Measurements from ENCODE around the gene TGOLN2.
"Not testable (repeated sequence)": the region's sequence is repeated elsewhere in the genome, so short reads cannot be mapped to it uniquely, and the experiment has no call there.

TGOLN2 gene

GRCh38 chr2:85327822-85328617 lies at the start of gene TGOLN2:
Gene TGOLN2, minus strand, starts transcription at chr2:85327989. Its CDS starts 27 bp downstream, at chr2:85327962.
- DNase-seq (ENCODE audit: low read depth in 2 of 3, low spot score in 2 of 3), result peak; percentile 80 to 84 (median 82)

GRCh38 chr2:85377083-85377482 lies 49.3 kb upstream of the TGOLN2 start:
- DNase-seq (ENCODE audit: low read depth in 2 of 3, low spot score in 2 of 3), result no peak

DNA sequence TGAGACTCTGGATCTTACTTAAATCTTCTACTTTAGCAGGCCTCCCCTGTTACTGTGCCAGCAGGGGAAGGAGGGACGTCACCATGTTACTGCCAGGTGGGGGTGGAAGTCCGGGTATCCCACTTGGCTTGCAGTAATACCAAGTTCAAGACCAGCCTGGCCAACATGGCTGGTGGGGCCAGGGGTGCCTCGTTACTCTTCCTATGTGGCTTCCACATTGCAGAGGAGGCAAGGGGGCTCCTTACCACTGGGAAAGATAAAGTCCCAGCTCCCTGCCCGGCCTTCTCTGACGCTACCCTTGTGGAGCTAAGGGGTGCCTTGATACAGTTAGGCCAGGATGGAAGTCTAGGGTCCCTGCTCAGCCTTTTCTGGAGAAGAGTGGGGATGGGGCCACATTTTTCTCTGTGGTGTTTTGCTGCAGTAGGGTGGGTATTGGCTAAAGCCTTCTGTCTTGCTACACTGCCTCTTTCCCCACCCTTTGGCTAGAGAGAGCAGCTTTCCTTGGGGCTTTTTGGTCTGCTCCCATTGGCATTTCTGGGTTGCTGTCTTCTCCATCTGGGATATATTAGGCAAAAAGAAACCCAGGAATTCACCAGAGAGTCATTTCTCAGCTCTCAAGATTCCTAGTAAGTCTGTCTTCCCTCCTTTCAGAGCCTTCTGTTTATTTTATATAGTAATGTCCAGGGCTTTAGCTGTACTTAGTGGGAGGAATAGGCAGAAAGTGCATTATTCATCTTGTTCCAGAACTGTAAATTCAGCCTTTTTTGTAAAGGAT lies 48.7 kb upstream of the TGOLN2 start:
- DNase-seq (ENCODE audit: low read depth in 2 of 3, low spot score in 2 of 3), result no peak

DNA sequence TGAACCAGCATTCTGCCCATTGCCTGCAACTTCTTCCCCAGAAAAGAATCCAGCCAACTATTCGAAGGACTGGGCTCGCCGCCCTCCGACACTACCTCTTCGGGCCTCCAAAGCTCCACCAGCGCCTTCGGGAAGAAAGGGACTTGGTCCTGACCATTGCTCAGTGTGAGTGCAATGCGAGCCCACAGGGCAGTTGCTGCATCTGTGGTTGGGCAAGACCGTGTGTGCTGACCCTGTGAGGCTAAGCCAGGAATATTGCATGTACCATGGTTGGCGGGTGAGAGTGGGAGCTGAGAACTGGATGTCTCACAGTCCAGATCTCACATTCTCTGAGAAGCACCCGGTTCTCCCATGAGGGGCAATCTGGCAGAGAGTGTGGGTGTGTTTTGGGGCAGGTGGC lies 43.3 kb upstream of the TGOLN2 start:
- DNase-seq (ENCODE audit: low read depth in 2 of 3, low spot score in 2 of 3), result no peak

DNA sequence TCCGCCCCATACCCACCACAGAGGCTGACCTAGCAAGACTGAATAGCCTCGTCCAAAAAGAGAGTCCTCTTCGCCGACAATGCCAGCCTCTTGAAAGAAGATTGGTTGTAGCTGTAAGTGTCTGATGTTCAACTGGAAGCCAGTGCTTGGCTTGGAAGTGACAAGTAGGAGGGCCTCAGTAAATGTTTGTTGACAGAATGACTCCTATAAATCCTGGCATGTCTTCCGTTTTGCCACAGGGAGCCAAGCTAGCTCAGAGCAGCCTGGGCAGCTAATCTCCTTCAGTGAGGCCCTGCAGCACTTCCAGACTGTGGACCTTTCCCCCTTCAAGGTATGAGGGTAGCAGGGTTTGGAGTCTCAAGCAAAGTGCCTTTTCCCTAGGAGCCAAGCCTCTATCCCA lies 41.7 kb upstream of the TGOLN2 start:
- DNase-seq (ENCODE audit: low read depth in 2 of 3, low spot score in 2 of 3), result no peak

DNA sequence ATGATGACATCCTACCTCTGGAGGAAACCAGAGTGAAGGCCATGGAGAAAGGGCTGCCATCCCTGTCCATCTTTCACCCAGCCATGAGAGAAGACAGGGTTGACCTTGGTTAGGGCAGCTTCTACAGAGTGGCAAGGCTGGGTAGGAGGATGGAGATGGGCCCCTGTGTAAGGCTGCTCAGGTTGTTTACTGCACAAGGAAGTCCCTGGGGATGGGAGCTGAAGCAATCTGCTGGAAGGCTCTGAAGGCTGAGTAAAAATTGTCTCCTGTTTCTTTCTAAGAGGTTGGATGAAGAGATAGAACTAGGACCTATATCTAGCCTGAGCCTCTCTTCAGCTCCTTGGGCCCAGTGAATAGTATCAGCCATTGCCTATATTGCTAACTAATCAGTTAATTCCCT lies 41.1 kb upstream of the TGOLN2 start:
- DNase-seq (ENCODE audit: low read depth in 2 of 3, low spot score in 2 of 3), result no peak

GRCh38 chr2:85367180-85367579 lies 39.4 kb upstream of the TGOLN2 start:
- no peak for DNase-seq (ENCODE audit: low read depth in 2 of 3, low spot score in 2 of 3)

DNA sequence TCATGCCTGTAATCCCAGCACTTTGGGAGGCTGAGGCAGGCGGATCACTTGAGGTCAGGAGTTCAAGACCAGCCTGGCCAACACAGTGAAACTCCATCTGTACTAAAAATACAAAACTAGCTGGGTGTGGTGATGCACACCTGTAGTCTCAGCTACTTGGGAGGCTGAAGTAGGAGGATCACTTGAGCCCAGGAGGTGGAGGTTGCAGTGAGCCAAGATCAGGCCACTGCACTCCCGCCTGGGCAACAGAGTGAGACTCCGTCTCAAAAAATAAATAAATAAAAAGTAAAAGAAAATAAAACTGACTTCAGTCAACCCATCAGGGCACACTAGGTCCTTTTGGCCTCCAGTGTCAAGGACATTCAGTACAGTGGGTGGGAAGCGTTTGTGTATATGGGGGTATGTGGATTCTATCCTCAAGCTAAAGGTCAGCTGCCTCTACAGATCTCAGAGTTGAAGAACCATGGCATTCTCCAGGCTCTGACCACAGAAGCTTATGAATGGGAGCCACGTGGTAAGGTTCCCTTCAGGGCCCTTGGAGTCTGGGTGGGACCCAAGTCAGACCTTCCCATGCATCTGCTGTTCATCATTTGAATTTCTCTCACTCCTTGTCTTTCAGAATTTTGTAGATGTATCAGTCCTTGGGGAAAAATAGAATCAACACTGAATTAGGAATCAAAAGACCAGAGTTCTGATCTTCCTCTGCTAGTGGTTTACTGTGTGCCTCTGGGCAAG lies 35.0 kb upstream of the TGOLN2 start:
- not testable (repeated sequence) for DNase-seq (ENCODE audit: low read depth in 2 of 3, low spot score in 2 of 3)

- DNase-seq (ENCODE audit: low read depth in 2 of 3, low spot score in 2 of 3), result no peak
These were observed 29.9 kb upstream of the TGOLN2 start for GRCh38 chr2:85357736-85358135.

DNA sequence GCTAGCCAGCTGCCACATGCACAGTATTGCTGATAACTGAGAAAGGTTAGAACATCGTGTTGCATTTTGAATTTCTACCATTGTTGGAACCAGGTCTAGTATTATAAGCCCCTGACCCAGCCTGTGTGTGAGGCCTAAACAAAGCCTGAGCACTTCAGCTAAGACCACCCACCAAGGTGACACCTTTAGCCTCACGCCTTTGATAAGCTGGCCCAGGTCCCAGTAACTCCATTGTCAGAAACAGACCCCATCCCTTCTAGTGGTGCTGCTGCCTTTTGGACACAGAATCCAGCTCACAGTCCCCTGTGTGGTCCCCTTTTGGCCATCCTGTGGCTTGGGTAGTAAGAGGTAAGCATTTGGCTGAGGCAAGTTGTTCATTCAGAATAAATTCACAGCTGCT lies 28.4 kb upstream of the TGOLN2 start:
- no peak for DNase-seq (ENCODE audit: low read depth in 2 of 3, low spot score in 2 of 3)

- DNase-seq (ENCODE audit: low read depth in 2 of 3, low spot score in 2 of 3), result no peak
These were observed 27.7 kb upstream of the TGOLN2 start for GRCh38 chr2:85355521-85355920.

DNA sequence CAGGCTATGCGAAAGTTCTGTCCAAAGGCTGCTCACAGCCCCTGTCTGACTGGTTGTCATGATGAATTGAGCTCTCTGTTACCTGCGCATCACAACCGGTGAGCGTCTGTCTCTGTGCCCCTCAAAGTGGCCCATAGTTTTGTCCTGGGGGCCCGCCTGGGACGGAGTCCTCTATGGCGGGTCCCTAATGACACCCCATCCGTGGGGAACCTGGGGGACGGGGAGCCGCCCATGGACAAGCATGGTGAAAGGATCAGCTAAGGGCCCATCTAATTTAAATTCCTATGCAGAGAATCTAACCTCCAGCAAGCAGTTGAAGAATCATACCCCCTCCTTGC lies 27.3 kb upstream of the TGOLN2 start:
- DNase-seq (ENCODE audit: low read depth in 2 of 3, low spot score in 2 of 3), result no peak

DNA sequence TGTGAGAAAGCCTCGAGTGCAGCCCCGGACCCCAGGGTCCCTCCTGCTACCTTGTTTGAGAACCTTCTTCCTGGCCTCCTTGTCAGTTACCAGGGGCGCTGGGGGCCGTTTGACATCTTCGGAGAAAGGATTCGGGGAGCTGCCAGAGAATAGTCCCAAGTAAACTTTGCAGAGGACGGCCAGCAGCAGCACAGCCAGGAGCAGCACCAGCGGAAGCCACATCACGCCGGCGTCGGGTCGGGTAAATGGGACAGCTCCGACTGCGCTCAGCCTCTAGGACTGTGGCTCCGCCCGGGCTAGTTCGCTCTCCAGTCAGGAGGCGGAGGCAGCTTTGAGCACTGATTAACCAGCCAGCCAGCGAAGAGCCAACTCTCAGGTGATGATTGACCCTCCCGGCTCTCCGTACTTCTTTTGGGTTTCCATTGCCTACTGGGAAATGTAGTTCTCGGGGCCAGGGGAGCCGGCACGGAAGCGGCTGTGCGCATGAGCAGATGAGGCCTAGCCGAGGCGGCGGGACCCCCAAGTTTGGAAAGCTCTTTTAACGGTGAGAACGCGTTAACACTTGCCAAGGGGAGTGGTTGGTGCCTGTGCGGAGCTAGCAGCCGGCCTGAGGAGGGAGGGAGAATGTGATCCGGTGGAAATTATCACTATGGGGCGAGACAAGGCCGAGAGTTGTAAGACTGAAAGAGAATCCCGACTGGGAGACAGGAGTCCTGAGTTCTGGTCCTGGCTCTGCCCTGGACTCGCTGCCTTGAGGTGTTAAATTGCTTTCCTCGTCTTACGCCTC lies 26.7 kb upstream of the TGOLN2 start, which contains the start of the genes ELMOD3 and RETSAT:
Gene ELMOD3, plus strand, starts transcription at position 484 of the 787 bp plus-strand sequence. CDS start 2,430 bp downstream, outside the sequence.
Gene RETSAT, minus strand, starts transcription at position 243 of the 787 bp plus-strand sequence. Its CDS starts 21 bp downstream, at position 222.
- peak; percentile 76 to 87 (median 85) for DNase-seq (ENCODE audit: low read depth in 2 of 3, low spot score in 2 of 3)

DNA sequence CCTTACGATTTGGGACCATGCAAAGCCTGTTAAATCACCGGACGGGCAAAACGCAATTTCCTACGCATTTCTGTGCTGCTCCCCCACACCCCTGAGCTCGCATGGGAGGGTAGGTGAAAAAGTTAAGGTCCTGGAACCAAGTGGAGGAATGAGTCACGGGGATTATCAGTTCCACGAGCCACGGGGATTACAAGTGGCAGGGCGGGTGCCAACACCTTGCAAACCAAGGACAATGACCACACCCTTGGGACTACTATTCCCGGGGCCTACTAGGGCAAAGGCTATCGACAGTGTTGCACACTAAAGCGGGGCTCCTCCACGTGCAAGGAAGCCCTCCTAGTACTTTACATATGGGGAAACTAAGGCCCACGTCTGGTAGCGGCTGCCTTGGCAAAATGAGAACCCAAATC lies 26.1 kb upstream of the TGOLN2 start:
- no peak for DNase-seq (ENCODE audit: low read depth in 2 of 3, low spot score in 2 of 3)

DNA sequence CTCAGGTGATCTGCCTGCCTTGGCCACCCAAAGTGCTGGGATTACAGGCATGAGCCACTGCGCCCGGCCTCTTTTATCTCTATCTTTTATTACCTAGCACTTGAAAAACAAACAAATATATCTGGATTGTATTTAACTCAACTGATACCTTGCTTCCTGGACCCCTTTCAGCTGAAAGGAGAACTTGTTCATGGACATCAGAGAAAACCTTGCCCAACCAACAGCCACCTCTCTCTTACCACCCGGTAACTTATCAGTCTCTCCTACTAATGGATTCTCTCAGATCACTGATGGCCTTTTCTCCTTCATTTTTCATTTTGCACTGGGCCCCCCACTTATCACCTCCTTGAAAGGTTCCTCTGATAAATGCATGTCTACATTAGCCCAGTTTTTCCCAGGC lies 19.8 kb upstream of the TGOLN2 start:
- no peak for DNase-seq (ENCODE audit: low read depth in 2 of 3, low spot score in 2 of 3)

- no peak for DNase-seq (ENCODE audit: low read depth in 2 of 3, low spot score in 2 of 3)
These were observed 16.7 kb upstream of the TGOLN2 start for GRCh38 chr2:85344356-85344954.

DNA sequence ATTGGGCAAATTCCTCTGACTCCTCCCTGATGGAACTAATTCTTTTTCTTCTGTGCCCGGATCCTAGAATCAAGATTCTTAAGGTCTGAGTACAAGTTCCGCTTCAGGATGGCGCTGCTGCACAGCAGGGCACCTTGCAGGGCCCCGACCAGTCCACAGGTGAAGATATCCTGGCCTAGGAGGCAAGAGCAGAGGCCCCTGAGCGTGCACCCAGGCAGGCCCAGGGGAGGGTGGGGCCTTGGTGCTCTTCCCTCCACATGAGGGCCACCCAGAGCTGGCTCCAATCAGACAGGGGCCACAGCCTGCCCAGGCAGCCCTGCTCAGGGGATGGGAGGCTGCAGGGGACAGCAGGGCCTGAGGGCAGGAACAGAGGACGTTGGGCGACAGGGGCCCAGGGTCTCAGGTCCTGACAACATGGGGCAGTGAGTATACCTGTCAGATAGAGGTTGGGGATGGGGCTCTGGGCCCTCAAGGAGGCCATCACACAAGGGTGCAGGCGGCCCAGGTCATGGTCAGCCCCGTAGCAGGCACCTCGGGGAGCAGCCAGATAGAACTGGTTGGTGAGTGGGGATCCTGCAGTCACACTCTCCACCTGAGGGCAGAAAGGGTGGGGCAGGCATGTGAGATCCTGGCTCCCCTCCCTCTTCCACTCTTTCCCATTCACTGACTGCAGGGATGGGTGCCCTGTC lies 15.6 kb upstream of the TGOLN2 start:
- DNase-seq (ENCODE audit: low read depth in 2 of 3, low spot score in 2 of 3), result not testable (repeated sequence)

DNA sequence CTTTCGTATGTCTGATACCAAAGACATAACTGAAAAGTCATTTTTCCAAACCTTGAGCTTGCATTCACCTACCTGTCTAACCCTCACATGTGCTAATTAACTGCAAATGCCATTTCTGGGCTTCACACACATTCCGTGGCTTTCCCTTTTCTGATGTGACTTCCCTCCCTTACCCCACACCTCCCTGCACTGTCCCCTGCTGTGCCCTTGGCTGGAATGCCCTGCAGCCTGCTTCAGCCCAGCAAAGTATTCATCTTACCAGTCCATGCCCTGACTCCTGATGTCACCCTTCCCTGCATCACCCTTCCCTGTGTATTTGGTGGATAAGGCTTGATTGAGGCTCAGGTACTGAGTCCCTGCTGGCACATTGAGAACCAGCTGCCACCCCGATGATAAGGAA lies 14.4 kb upstream of the TGOLN2 start:
- no peak for DNase-seq (ENCODE audit: low read depth in 2 of 3, low spot score in 2 of 3)

- DNase-seq (ENCODE audit: low read depth in 2 of 3, low spot score in 2 of 3), result no peak
These were observed 13.7 kb upstream of the TGOLN2 start for GRCh38 chr2:85341269-85342029.
